GM12873 (cell line): ENCODE data around the gene UBE2G1.

Source experiments
- TF ChIP-seq, protein P1 (sequence below): IDR thresholded peaks from 2 replicates; pipeline ENCODE4 v1.5.1; 2012; ENCODE audit warnings: low read depth, mild to moderate bottlenecking, moderate library complexity, low read length, control low read depth; ENCODE audit not compliant: insufficient read depth; ENCODE audit errors: missing control alignments

UBE2G1 gene

GRCh38 chr17:4354862-4355514, 11.5 kb downstream of the UBE2G1 start:
- TF ChIP-seq, protein P1, sequence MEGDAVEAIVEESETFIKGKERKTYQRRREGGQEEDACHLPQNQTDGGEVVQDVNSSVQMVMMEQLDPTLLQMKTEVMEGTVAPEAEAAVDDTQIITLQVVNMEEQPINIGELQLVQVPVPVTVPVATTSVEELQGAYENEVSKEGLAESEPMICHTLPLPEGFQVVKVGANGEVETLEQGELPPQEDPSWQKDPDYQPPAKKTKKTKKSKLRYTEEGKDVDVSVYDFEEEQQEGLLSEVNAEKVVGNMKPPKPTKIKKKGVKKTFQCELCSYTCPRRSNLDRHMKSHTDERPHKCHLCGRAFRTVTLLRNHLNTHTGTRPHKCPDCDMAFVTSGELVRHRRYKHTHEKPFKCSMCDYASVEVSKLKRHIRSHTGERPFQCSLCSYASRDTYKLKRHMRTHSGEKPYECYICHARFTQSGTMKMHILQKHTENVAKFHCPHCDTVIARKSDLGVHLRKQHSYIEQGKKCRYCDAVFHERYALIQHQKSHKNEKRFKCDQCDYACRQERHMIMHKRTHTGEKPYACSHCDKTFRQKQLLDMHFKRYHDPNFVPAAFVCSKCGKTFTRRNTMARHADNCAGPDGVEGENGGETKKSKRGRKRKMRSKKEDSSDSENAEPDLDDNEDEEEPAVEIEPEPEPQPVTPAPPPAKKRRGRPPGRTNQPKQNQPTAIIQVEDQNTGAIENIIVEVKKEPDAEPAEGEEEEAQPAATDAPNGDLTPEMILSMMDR = no peak

DNA sequence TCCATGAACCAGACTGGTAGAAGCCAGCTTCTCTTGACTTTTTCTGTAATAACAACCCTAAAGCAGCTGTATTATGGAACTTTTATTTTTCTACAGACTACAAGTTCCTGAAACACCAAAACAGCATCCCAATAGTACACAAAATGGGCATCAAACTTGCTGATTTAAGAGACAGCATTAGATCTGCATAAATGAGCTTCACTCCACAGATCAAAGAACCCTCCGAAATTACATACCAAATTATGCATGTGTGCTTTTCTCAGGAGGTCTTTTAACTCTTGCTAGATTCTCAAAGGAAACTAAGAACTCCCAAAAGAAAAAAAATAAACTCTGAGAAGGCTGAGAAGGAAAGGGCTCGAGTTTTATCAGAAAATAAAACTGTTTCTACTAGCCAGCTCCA, 12.3 kb downstream of the UBE2G1 start:
- TF ChIP-seq, protein P1 = no peak

- TF ChIP-seq, protein P1 = no peak
These were observed 20.8 kb downstream of the UBE2G1 start for GRCh38 chr17:4345581-4346252.

DNA sequence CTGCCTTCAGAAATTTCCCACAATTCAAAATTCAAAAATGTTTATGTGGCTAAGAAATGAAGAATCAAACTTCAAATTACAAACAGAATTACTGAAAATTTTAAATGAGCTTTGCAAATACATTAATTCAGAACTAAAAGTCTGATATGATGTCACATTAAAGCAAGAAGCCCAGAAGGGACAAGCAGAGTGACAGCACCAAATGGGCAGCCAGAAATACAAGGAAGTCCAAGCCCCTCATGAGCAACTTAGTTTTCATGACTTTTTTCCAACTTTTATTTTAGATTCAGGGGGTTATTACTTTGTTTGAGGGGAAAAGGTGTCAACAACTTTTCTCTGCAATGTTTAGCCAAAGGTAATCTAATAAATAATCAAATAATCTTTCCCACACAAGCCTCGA, 21.5 kb downstream of the UBE2G1 start:
- TF ChIP-seq, protein P1 = no peak

DNA sequence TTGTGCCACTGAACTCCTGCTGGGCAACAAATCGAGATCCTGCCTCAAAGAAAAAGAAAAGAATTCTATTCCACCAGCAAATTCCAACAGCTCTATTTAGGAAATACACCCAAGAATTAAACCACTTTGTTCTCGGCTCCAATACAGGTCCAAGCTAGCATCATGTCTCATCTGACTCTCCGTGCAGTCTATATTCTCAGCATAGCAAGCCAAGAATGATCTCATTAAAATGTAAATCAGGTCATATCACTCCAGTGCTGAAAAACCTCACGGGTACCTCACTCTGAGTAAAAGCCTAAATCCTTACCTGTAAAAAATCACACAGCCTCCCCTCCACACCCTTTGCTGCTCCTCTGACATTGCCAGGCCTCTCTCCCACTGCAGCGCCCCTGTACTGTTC, 23.9 kb downstream of the UBE2G1 start:
- TF ChIP-seq, protein P1 = no peak

GRCh38 chr17:4341616-4341977, 24.9 kb downstream of the UBE2G1 start:
- TF ChIP-seq, protein P1 = no peak

- TF ChIP-seq, protein P1 = no peak
These were observed 25.4 kb downstream of the UBE2G1 start for GRCh38 chr17:4340914-4341615.
